A673 (cell line): ENCODE measurements around the gene WNT8B.

Experiments used
- CTCF ChIP-seq: fragments of 300-800, 200-600 bp; sonication (generic); conservative IDR thresholded peaks from 2 replicates; pipeline ENCODE4 v1.5.1; 2017; ENCODE audit warnings: low read depth, mild to moderate bottlenecking, antibody characterized with exemption, low read length, moderate library complexity, mixed read lengths
- EZH2 ChIP-seq: fragments of 200-600 bp; sonication (generic); IDR thresholded peaks from 2 replicates; pipeline ENCODE4 v1.6.1; 2017; ENCODE audit warnings: borderline replicate concordance, low read depth, mild to moderate bottlenecking, mixed read lengths, antibody characterized with exemption, low read length; ENCODE audit not compliant: poor library complexity, severe bottlenecking

GRCh38 chr10:100468322-100468721 is 5.5 kb downstream of the WNT8B start:
- TF ChIP-seq CTCF = no peak
- TF ChIP-seq EZH2 = no peak
